ENCODE results near the gene DCLK1.

GRCh38 chr13:36029166-36029565, 102.0 kb downstream of the DCLK1 start:
- TF ChIP-seq POLR2A (IDR thresholded peaks at IDR 0.05): no peak
- no peak for TF ChIP-seq CTCF (IDR thresholded peaks at IDR 0.05)

Measured in body of pancreas (tissue), 4 donors.